Measurements from ENCODE around the gene MYL3.

DNA sequence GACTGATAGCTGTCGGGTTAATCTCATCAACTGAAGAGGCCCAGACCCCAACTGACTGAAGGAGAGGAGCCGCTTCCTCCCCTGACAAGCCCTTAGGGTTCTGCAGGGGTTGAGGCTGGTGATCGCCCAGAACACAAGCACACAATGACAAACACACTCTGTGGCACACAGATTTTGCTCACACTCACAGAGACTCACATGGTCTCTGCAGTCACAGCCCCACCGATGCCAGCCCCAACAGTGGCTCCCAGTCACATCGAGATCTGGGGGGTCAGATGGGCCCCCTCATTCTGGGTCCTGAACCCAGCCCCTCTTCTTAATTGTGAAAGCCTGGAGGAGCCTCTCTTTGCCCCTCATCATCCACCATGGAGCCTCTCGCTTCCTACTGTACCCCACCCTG is 31.0 kb upstream of the MYL3 start:
- no peak for TF ChIP-seq EZH2 (IDR thresholded peaks at IDR 0.05; ENCODE audit: low read length)
- TF ChIP-seq, protein P1, sequence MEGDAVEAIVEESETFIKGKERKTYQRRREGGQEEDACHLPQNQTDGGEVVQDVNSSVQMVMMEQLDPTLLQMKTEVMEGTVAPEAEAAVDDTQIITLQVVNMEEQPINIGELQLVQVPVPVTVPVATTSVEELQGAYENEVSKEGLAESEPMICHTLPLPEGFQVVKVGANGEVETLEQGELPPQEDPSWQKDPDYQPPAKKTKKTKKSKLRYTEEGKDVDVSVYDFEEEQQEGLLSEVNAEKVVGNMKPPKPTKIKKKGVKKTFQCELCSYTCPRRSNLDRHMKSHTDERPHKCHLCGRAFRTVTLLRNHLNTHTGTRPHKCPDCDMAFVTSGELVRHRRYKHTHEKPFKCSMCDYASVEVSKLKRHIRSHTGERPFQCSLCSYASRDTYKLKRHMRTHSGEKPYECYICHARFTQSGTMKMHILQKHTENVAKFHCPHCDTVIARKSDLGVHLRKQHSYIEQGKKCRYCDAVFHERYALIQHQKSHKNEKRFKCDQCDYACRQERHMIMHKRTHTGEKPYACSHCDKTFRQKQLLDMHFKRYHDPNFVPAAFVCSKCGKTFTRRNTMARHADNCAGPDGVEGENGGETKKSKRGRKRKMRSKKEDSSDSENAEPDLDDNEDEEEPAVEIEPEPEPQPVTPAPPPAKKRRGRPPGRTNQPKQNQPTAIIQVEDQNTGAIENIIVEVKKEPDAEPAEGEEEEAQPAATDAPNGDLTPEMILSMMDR (optimal IDR thresholded peaks at IDR 0.05 in 1 of 3, IDR thresholded peaks at IDR 0.05 in 1 of 3, conservative IDR thresholded peaks at IDR 0.05 in 1 of 3; ENCODE audit: extremely low read depth in 1 of 3, insufficient read depth in 2 of 3, low read length in 3 of 3), result no peak
